ENCODE data around the gene SLC35G6. TPM values are rescaled to one million over a fixed set of nuclear protein-coding genes. Genes with fewer than 3 reads are reported as not detected.

SLC35G6 gene
- total and polyA plus RNA-seq, 12 donors, result 0.24 TPM; not detected in 11

- H3K4me3 ChIP-seq, result no peak overlapping the region
- TF ChIP-seq, protein P1, sequence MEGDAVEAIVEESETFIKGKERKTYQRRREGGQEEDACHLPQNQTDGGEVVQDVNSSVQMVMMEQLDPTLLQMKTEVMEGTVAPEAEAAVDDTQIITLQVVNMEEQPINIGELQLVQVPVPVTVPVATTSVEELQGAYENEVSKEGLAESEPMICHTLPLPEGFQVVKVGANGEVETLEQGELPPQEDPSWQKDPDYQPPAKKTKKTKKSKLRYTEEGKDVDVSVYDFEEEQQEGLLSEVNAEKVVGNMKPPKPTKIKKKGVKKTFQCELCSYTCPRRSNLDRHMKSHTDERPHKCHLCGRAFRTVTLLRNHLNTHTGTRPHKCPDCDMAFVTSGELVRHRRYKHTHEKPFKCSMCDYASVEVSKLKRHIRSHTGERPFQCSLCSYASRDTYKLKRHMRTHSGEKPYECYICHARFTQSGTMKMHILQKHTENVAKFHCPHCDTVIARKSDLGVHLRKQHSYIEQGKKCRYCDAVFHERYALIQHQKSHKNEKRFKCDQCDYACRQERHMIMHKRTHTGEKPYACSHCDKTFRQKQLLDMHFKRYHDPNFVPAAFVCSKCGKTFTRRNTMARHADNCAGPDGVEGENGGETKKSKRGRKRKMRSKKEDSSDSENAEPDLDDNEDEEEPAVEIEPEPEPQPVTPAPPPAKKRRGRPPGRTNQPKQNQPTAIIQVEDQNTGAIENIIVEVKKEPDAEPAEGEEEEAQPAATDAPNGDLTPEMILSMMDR (IDR thresholded peaks at IDR 0.05), result peak in 5 of 6 experiments; percentile 17 to 58 (median 44)
- TF ChIP-seq POLR2A (IDR thresholded peaks at IDR 0.05), result no peak
- H3K36me3 ChIP-seq (replicated peaks in 1 of 2), result no peaks in the 10 kb centered on the region
- no peaks in the 10 kb centered on the region for H3K4me1 ChIP-seq (replicated peaks in 1 of 2)
- H3K27ac ChIP-seq, result no peak overlapping the region
- intact Hi-C loops (cut with DNase I), result no loop called here
- WGBS, 4 donors, result 38 to 43% (median 42%) methylated on average over 10 of the region's 10 CpGs
- H3K27me3 ChIP-seq, result no peaks in the 10 kb centered on the region
- peak in 3 of 7 donors; percentile 17 to 40 (median 34) for DNase-seq
- H3K9me3 ChIP-seq (replicated peaks in 1 of 3), result no peaks in the 10 kb centered on the region
Observed at GRCh38 chr17:7523033-7523432, 41.8 kb downstream of the SLC35G6 start.

- Histone ChIP-seq H3K27me3 (no peaks in the 10 kb centered on the region), H3K4me3 (no peak overlapping the region), H3K9me3 (replicated peaks in 1 of 3) (peaks cover 0 to 6% (median 0%) of the 10 kb centered on the region in 3 donors), H3K36me3 (replicated peaks in 1 of 2) (no peaks in the 10 kb centered on the region), H3K4me1 (replicated peaks in 1 of 2) (no peaks in the 10 kb centered on the region), H3K27ac (no peak overlapping the region)
- no peak for DNase-seq
- intact Hi-C loops (cut with DNase I), result no loop called here
- TF ChIP-seq, protein P1 (IDR thresholded peaks at IDR 0.05), result no peak
- no peak for TF ChIP-seq POLR2A (IDR thresholded peaks at IDR 0.05)
Observed at GRCh38 chr17:7528842-7529241, 47.6 kb downstream of the SLC35G6 start.

DNA sequence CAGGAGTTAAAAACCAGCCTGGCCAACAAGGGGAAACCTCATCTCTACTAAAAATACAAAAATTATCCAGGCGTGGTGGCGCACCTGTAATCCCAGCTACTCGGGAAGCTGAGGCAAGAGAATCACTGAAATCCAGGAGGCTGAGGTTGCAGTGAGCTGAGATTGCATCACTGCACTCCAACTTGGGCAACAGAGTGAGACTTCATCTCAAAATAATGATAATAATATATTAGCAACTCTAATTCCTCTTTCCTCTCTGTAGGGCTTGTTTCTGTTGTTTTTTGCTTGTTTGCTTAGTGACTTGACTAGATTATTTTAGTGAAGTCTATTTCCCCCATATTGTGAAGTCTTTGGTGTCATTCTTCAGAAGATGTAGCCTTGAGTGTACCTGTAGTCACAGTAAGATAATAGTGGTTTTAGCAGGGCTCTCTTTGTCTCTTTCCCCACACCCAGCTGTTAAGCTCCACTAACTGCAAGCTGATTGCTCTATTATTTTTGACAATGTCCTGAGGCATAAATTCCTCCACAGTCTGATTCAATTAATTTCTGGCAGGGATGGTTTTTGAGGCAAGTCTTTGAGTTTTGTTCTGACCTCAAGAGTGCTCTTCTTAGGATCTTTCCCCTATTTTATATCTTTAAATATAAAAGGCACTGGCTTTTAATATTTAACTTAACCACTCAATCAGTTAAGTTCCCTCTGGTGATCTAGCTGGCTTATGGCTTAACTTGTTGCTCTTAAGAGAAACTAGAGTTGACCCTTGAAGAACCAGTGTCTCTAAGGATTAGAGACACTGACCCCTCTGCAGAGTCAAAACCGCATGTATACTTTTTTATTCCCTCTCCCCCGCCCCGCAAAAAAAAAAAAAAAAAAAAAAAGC is 49.0 kb downstream of the SLC35G6 start:
- WGBS, 4 donors, result 91 to 93% (median 92%) methylated on average over 6 of the region's 6 CpGs
- no peak overlapping the region for H3K4me3 ChIP-seq
- no peaks in the 10 kb centered on the region for H3K4me1 ChIP-seq (replicated peaks in 1 of 2)
- H3K27ac ChIP-seq, result no peak overlapping the region
- peaks cover 0 to 6% (median 0%) of the 10 kb centered on the region in 3 donors for H3K9me3 ChIP-seq (replicated peaks in 1 of 3)
- DNase-seq, result no peak
- H3K27me3 ChIP-seq, result no peaks in the 10 kb centered on the region
- TF ChIP-seq, protein P1 (IDR thresholded peaks at IDR 0.05), result no peak
- TF ChIP-seq POLR2A (IDR thresholded peaks at IDR 0.05), result no peak
- intact Hi-C loops (cut with DNase I), result no loop called here
- H3K36me3 ChIP-seq (replicated peaks in 1 of 2), result no peaks in the 10 kb centered on the region

Other genes with a start within 250 kb of the SLC35G6 start
Only the 30 nearest of the 40 such genes appear.
- gene SLC2A4, start 199.7 kb upstream of the SLC35G6 start, total RNA-seq, result 10 to 100 TPM in 4 of 9 donors, 1 to 10 TPM in 5; 1.8 to 30.0 (median 7.8) TPM
- gene SLC2A4, start 199.7 kb upstream of the SLC35G6 start, polyA plus RNA-seq, result 10 to 100 TPM in 1 of 3 donors, 1 to 10 TPM in 1, under 1 TPM in 1; 0.75 to 12.7 (median 5.6) TPM
- under 1 TPM in 4 of 9 donors, not detected in 5; 0.06 to 0.28 (median 0.09) TPM for gene YBX2, start 186.8 kb upstream of the SLC35G6 start, total RNA-seq
- 1 to 10 TPM in 1 of 3 donors, under 1 TPM in 1, not detected in 1; 0.88 to 1.4 TPM for gene YBX2, start 186.8 kb upstream of the SLC35G6 start, polyA plus RNA-seq
- gene EIF5A, start 173.8 kb upstream of the SLC35G6 start, total RNA-seq, result 100 to 1,000 TPM; 110 to 666 (median 262) TPM
- gene EIF5A, start 173.8 kb upstream of the SLC35G6 start, polyA plus RNA-seq, result 100 to 1,000 TPM; 469 to 594 (median 589) TPM
- gene GPS2, start 166.1 kb upstream of the SLC35G6 start, total RNA-seq, result 100 to 1,000 TPM in 5 of 9 donors, 10 to 100 TPM in 4; 69.1 to 124 (median 100) TPM
- 100 to 1,000 TPM; 167 to 196 (median 191) TPM for gene GPS2, start 166.1 kb upstream of the SLC35G6 start, polyA plus RNA-seq
- 10 to 100 TPM; 10.4 to 46.9 (median 25.0) TPM for gene NEURL4, start 152.1 kb upstream of the SLC35G6 start, total RNA-seq
- gene NEURL4, start 152.1 kb upstream of the SLC35G6 start, polyA plus RNA-seq, result 100 to 1,000 TPM in 1 of 3 donors, 10 to 100 TPM in 1, 1 to 10 TPM in 1; 8.7 to 111 (median 45.5) TPM
- gene ACAP1, start 144.9 kb upstream of the SLC35G6 start, total RNA-seq, result 10 to 100 TPM in 4 of 9 donors, 1 to 10 TPM in 5; 2.9 to 54.7 (median 9.7) TPM
- gene ACAP1, start 144.9 kb upstream of the SLC35G6 start, polyA plus RNA-seq, result 10 to 100 TPM in 2 of 3 donors, 1 to 10 TPM in 1; 2.1 to 54.1 (median 21.9) TPM
- 10 to 100 TPM in 6 of 9 donors, 1 to 10 TPM in 3; 6.8 to 13.8 (median 11.5) TPM for gene KCTD11, start 129.3 kb upstream of the SLC35G6 start, total RNA-seq
- gene KCTD11, start 129.3 kb upstream of the SLC35G6 start, polyA plus RNA-seq, result 1 to 10 TPM; 5.2 to 10.0 (median 7.1) TPM
- not detected for gene TMEM95, start 126.3 kb upstream of the SLC35G6 start, total RNA-seq
- gene TMEM95, start 126.3 kb upstream of the SLC35G6 start, polyA plus RNA-seq, result not detected
- 1 to 10 TPM in 7 of 9 donors, under 1 TPM in 2; 0.06 to 8.7 (median 2.1) TPM for gene TNK1, start 100.4 kb upstream of the SLC35G6 start, total RNA-seq
- gene TNK1, start 100.4 kb upstream of the SLC35G6 start, polyA plus RNA-seq, result 1 to 10 TPM in 2 of 3 donors, under 1 TPM in 1; 0.13 to 3.9 (median 1.6) TPM
- 10 to 100 TPM in 8 of 9 donors, 1 to 10 TPM in 1; 7.7 to 34.5 (median 27.0) TPM for gene PLSCR3, start 86.9 kb upstream of the SLC35G6 start, total RNA-seq
- gene PLSCR3, start 86.9 kb upstream of the SLC35G6 start, polyA plus RNA-seq, result 10 to 100 TPM; 13.2 to 42.5 (median 32.9) TPM
- gene TMEM256, start 77.3 kb upstream of the SLC35G6 start, total RNA-seq, result 100 to 1,000 TPM in 3 of 9 donors, 10 to 100 TPM in 6; 52.9 to 205 (median 92.4) TPM
- 100 to 1,000 TPM in 2 of 3 donors, 10 to 100 TPM in 1; 48.5 to 334 (median 254) TPM for gene TMEM256, start 77.3 kb upstream of the SLC35G6 start, polyA plus RNA-seq
- gene NLGN2, start 73.6 kb upstream of the SLC35G6 start, total RNA-seq, result 10 to 100 TPM in 6 of 9 donors, 1 to 10 TPM in 3; 2.8 to 34.8 (median 14.4) TPM
- gene NLGN2, start 73.6 kb upstream of the SLC35G6 start, polyA plus RNA-seq, result 10 to 100 TPM in 2 of 3 donors, 1 to 10 TPM in 1; 7.7 to 44.6 (median 28.1) TPM
- not detected for gene SPEM1, start 61.1 kb upstream of the SLC35G6 start, total RNA-seq
- not detected for gene SPEM1, start 61.1 kb upstream of the SLC35G6 start, polyA plus RNA-seq
- not detected for gene SPEM2, start 55.8 kb upstream of the SLC35G6 start, total RNA-seq
- gene SPEM2, start 55.8 kb upstream of the SLC35G6 start, polyA plus RNA-seq, result not detected
- not detected for gene SPEM3, start 52.6 kb upstream of the SLC35G6 start, total RNA-seq
- not detected for gene SPEM3, start 52.6 kb upstream of the SLC35G6 start, polyA plus RNA-seq
- gene TMEM102, start 46.0 kb upstream of the SLC35G6 start, total RNA-seq, result 10 to 100 TPM in 4 of 9 donors, 1 to 10 TPM in 5; 5.7 to 26.6 (median 8.8) TPM
- gene TMEM102, start 46.0 kb upstream of the SLC35G6 start, polyA plus RNA-seq, result 1 to 10 TPM; 2.1 to 8.7 (median 6.6) TPM
- 10 to 100 TPM; 12.1 to 76.7 (median 23.4) TPM for gene FGF11, start 41.9 kb upstream of the SLC35G6 start, total RNA-seq
- 10 to 100 TPM; 10.2 to 33.2 (median 19.2) TPM for gene FGF11, start 41.9 kb upstream of the SLC35G6 start, polyA plus RNA-seq
- gene CHRNB1, start 36.4 kb upstream of the SLC35G6 start, total RNA-seq, result 10 to 100 TPM; 18.7 to 56.3 (median 37.9) TPM
- gene CHRNB1, start 36.4 kb upstream of the SLC35G6 start, polyA plus RNA-seq, result 10 to 100 TPM; 32.2 to 40.8 (median 32.9) TPM
- gene ZBTB4, start 1.8 kb upstream of the SLC35G6 start, total RNA-seq, result 100 to 1,000 TPM in 1 of 9 donors, 10 to 100 TPM in 8; 16.6 to 111 (median 75.3) TPM
- gene ZBTB4, start 1.8 kb upstream of the SLC35G6 start, polyA plus RNA-seq, result 10 to 100 TPM; 30.0 to 59.6 (median 54.6) TPM
- 100 to 1,000 TPM in 5 of 9 donors, 10 to 100 TPM in 4; 34.9 to 172 (median 117) TPM for gene POLR2A, start 2.9 kb downstream of the SLC35G6 start, total RNA-seq
- gene POLR2A, start 2.9 kb downstream of the SLC35G6 start, polyA plus RNA-seq, result 10 to 100 TPM; 19.3 to 80.4 (median 58.7) TPM
- 100 to 1,000 TPM in 2 of 9 donors, 10 to 100 TPM in 6, 1 to 10 TPM in 1; 3.3 to 134 (median 52.8) TPM for gene TNFSF12, start 67.6 kb downstream of the SLC35G6 start, total RNA-seq
- gene TNFSF12, start 67.6 kb downstream of the SLC35G6 start, polyA plus RNA-seq, result 10 to 100 TPM; 18.8 to 70.8 (median 65.6) TPM
- 10 to 100 TPM in 8 of 9 donors, under 1 TPM in 1; 1.00 to 75.2 (median 43.7) TPM for gene TNFSF13, start 77.3 kb downstream of the SLC35G6 start, total RNA-seq
- gene TNFSF13, start 77.3 kb downstream of the SLC35G6 start, polyA plus RNA-seq, result 10 to 100 TPM; 19.4 to 39.1 (median 25.2) TPM
- 10 to 100 TPM; 28.4 to 55.3 (median 44.2) TPM for gene SENP3, start 80.5 kb downstream of the SLC35G6 start, total RNA-seq
- gene SENP3, start 80.5 kb downstream of the SLC35G6 start, polyA plus RNA-seq, result 10 to 100 TPM; 29.0 to 72.4 (median 38.4) TPM
- 100 to 1,000 TPM in 6 of 9 donors, 10 to 100 TPM in 3; 19.4 to 177 (median 157) TPM for gene CD68, start 98.2 kb downstream of the SLC35G6 start, total RNA-seq
- gene CD68, start 98.2 kb downstream of the SLC35G6 start, polyA plus RNA-seq, result 100 to 1,000 TPM in 2 of 3 donors, 10 to 100 TPM in 1; 32.3 to 207 (median 133) TPM
- gene MPDU1, start 102.4 kb downstream of the SLC35G6 start, total RNA-seq, result 100 to 1,000 TPM in 6 of 9 donors, 10 to 100 TPM in 3; 65.9 to 267 (median 124) TPM
- 100 to 1,000 TPM in 1 of 3 donors, 10 to 100 TPM in 2; 70.1 to 200 (median 81.6) TPM for gene MPDU1, start 102.4 kb downstream of the SLC35G6 start, polyA plus RNA-seq
- 1 to 10 TPM in 1 of 9 donors, under 1 TPM in 6, not detected in 2; 0.42 to 2.0 (median 0.92) TPM for gene SOX15, start 108.6 kb downstream of the SLC35G6 start, total RNA-seq
- gene SOX15, start 108.6 kb downstream of the SLC35G6 start, polyA plus RNA-seq, result 1 to 10 TPM in 2 of 3 donors, under 1 TPM in 1; 0.29 to 2.4 (median 1.9) TPM
- gene FXR2, start 133.5 kb downstream of the SLC35G6 start, total RNA-seq, result 10 to 100 TPM; 35.6 to 68.6 (median 45.5) TPM
- gene FXR2, start 133.5 kb downstream of the SLC35G6 start, polyA plus RNA-seq, result 10 to 100 TPM; 42.2 to 73.1 (median 42.4) TPM
- gene SAT2, start 146.4 kb downstream of the SLC35G6 start, total RNA-seq, result 100 to 1,000 TPM; 165 to 403 (median 233) TPM
- gene SAT2, start 146.4 kb downstream of the SLC35G6 start, polyA plus RNA-seq, result 100 to 1,000 TPM; 190 to 700 (median 511) TPM
- gene SHBG, start 148.7 kb downstream of the SLC35G6 start, total RNA-seq, result 1 to 10 TPM in 8 of 9 donors, under 1 TPM in 1; 0.30 to 2.9 (median 1.9) TPM
- gene SHBG, start 148.7 kb downstream of the SLC35G6 start, polyA plus RNA-seq, result 1 to 10 TPM; 1.2 to 3.8 (median 2.0) TPM
- gene ATP1B2, start 169.5 kb downstream of the SLC35G6 start, total RNA-seq, result 10 to 100 TPM in 5 of 9 donors, 1 to 10 TPM in 4; 1.2 to 32.6 (median 14.5) TPM
- 1 to 10 TPM; 7.9 to 9.2 (median 8.5) TPM for gene ATP1B2, start 169.5 kb downstream of the SLC35G6 start, polyA plus RNA-seq